C4-2B (cell line): ENCODE data around the gene KNCN.

Experiments used
- ZFX ChIP-seq: fragments of 450-650 bp; IDR thresholded peaks from 2 replicates; pipeline ENCODE4 v1.6.1; 2017
- TF ChIP-seq, protein P1 (sequence below): fragments of 450-650 bp; conservative IDR thresholded peaks from 2 replicates; pipeline ENCODE4 v1.5.1; 2017; ENCODE audit warnings: mild to moderate bottlenecking

DNA sequence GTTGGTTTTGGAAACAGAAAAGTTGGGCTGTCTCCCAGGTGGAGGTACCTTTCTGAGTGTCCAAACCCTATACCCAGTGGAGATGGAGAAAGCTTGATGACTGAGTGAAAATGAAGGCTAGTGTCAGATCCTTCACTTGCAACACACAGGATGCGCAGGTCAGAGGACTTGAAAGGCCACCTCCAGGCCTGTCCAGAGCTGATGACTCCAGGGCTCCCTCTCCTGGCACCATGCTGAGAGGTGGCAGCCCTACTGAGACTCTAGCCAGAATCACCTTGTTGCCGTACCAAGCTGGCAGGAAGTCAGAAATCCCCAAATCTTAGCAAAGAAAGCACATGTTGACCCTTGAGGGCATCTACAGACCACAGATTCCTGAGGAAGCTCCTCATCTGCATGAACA, 16.4 kb downstream of the KNCN start:
- TF ChIP-seq ZFX: no peak
- TF ChIP-seq, protein P1, sequence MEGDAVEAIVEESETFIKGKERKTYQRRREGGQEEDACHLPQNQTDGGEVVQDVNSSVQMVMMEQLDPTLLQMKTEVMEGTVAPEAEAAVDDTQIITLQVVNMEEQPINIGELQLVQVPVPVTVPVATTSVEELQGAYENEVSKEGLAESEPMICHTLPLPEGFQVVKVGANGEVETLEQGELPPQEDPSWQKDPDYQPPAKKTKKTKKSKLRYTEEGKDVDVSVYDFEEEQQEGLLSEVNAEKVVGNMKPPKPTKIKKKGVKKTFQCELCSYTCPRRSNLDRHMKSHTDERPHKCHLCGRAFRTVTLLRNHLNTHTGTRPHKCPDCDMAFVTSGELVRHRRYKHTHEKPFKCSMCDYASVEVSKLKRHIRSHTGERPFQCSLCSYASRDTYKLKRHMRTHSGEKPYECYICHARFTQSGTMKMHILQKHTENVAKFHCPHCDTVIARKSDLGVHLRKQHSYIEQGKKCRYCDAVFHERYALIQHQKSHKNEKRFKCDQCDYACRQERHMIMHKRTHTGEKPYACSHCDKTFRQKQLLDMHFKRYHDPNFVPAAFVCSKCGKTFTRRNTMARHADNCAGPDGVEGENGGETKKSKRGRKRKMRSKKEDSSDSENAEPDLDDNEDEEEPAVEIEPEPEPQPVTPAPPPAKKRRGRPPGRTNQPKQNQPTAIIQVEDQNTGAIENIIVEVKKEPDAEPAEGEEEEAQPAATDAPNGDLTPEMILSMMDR: peak; percentile 82
